GM23338 (cell line): ENCODE results near the gene CTXN1.

ENCODE experiments used
- CREB1 ChIP-seq: fragments of 250-450 bp; sonication (Bioruptor Pico); IDR thresholded peaks from 2 replicates; pipeline ENCODE4 v1.5.0; 2020; ENCODE audit warnings: low read depth, mild to moderate bottlenecking, moderate library complexity
- EZH2 ChIP-seq: fragments of 200-600 bp; sonication (generic); IDR thresholded peaks from one replicate; pipeline ENCODE4 v1.8.0; 2017; ENCODE audit warnings: antibody characterized with exemption, mild to moderate bottlenecking, low read depth; ENCODE audit not compliant: unreplicated experiment
- EZH2phosphoT487 ChIP-seq: fragments of 200-600 bp; sonication (generic); IDR thresholded peaks from one replicate; pipeline ENCODE4 v1.8.1; 2018; ENCODE audit warnings: antibody characterized with exemption; ENCODE audit not compliant: unreplicated experiment
- JUNB ChIP-seq: IDR thresholded peaks from one replicate; pipeline ENCODE4 v1.6.1; 2016; ENCODE audit warnings: antibody characterized with exemption; ENCODE audit not compliant: unreplicated experiment
- NANOG ChIP-seq: IDR thresholded peaks from 2 replicates; pipeline ENCODE4 v1.6.1; 2016; ENCODE audit warnings: antibody characterized with exemption, borderline replicate concordance
- POLR2AphosphoS5 ChIP-seq: IDR thresholded peaks from 2 replicates; pipeline ENCODE4 v1.6.1; 2016; ENCODE audit warnings: antibody characterized with exemption, low read depth
- STAT1 ChIP-seq: IDR thresholded peaks from one replicate; pipeline ENCODE4 v1.6.1; 2016; ENCODE audit warnings: antibody characterized with exemption; ENCODE audit not compliant: unreplicated experiment
- ZNF114 ChIP-seq: fragments of 250-450 bp; sonication (Bioruptor Pico); IDR thresholded peaks from 2 replicates; pipeline ENCODE4 v1.5.0; 2020; ENCODE audit warnings: mild to moderate bottlenecking, moderate library complexity
- ZNF331 ChIP-seq: fragments of 250-450 bp; sonication (Bioruptor Pico); IDR thresholded peaks from 2 replicates; pipeline ENCODE4 v1.5.0; 2020; ENCODE audit warnings: low read depth, mild to moderate bottlenecking, moderate library complexity
- TF ChIP-seq, protein P1 (sequence below), 2 experiments: fragments of 200-600 bp in 1 of 2; sonication (generic) in 1 of 2; conservative IDR thresholded peaks; 2 replicates each; pipeline versions ENCODE4 v1.5.1 to v1.6.1; 2016 to 2017; ENCODE audit warnings: antibody characterized with exemption in 2 of 2, low read depth in 2 of 2, mild to moderate bottlenecking in 2 of 2, moderate library complexity in 1 of 2
- TF ChIP-seq, protein P2 (sequence below): IDR thresholded peaks from one replicate; pipeline ENCODE4 v1.6.1; 2018; ENCODE audit warnings: antibody characterized with exemption; ENCODE audit not compliant: unreplicated experiment
- TF ChIP-seq, protein P3 (sequence below): IDR thresholded peaks from 2 replicates; pipeline ENCODE4 v1.6.1; 2016; ENCODE audit warnings: antibody characterized with exemption
- TF ChIP-seq, protein P4 (sequence below): fragments of 250-450 bp; sonication (Bioruptor Pico); IDR thresholded peaks from 2 replicates; pipeline ENCODE4 v1.5.0; 2020; ENCODE audit warnings: mild to moderate bottlenecking, moderate library complexity

DNA sequence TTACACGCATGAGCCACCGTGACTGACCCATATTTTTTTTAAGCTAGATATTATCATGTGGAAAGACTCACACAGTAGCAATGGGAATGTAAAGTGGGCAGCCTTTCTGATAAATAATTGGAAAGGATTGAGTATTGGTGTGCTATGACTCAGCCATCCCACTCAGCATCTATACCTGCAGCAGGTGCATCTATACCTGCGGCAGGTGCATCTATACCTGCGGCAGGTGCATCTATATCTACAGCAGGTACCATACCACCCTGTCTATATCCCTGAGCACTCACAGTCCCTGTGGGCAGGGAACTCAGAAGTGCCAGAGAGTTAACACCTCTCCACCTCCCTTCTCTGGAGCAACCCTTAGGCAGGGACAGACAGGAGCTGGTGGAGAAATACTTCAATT, 42.8 kb downstream of the CTXN1 start:
- TF ChIP-seq POLR2AphosphoS5 (no peak), EZH2phosphoT487 (no peak), EZH2 (no peak), NANOG (no peak), JUNB (no peak), ZNF114 (no peak), CREB1 (CRISPR knock-in tag) (no peak), STAT1 (no peak), ZNF331 (no peak)
- TF ChIP-seq, protein P1, sequence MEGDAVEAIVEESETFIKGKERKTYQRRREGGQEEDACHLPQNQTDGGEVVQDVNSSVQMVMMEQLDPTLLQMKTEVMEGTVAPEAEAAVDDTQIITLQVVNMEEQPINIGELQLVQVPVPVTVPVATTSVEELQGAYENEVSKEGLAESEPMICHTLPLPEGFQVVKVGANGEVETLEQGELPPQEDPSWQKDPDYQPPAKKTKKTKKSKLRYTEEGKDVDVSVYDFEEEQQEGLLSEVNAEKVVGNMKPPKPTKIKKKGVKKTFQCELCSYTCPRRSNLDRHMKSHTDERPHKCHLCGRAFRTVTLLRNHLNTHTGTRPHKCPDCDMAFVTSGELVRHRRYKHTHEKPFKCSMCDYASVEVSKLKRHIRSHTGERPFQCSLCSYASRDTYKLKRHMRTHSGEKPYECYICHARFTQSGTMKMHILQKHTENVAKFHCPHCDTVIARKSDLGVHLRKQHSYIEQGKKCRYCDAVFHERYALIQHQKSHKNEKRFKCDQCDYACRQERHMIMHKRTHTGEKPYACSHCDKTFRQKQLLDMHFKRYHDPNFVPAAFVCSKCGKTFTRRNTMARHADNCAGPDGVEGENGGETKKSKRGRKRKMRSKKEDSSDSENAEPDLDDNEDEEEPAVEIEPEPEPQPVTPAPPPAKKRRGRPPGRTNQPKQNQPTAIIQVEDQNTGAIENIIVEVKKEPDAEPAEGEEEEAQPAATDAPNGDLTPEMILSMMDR (conservative IDR thresholded peaks at IDR 0.05; ENCODE audit: low read depth in 2 of 2) = no peak
- TF ChIP-seq, protein P2, sequence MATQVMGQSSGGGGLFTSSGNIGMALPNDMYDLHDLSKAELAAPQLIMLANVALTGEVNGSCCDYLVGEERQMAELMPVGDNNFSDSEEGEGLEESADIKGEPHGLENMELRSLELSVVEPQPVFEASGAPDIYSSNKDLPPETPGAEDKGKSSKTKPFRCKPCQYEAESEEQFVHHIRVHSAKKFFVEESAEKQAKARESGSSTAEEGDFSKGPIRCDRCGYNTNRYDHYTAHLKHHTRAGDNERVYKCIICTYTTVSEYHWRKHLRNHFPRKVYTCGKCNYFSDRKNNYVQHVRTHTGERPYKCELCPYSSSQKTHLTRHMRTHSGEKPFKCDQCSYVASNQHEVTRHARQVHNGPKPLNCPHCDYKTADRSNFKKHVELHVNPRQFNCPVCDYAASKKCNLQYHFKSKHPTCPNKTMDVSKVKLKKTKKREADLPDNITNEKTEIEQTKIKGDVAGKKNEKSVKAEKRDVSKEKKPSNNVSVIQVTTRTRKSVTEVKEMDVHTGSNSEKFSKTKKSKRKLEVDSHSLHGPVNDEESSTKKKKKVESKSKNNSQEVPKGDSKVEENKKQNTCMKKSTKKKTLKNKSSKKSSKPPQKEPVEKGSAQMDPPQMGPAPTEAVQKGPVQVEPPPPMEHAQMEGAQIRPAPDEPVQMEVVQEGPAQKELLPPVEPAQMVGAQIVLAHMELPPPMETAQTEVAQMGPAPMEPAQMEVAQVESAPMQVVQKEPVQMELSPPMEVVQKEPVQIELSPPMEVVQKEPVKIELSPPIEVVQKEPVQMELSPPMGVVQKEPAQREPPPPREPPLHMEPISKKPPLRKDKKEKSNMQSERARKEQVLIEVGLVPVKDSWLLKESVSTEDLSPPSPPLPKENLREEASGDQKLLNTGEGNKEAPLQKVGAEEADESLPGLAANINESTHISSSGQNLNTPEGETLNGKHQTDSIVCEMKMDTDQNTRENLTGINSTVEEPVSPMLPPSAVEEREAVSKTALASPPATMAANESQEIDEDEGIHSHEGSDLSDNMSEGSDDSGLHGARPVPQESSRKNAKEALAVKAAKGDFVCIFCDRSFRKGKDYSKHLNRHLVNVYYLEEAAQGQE = no peak
- TF ChIP-seq, protein P3, sequence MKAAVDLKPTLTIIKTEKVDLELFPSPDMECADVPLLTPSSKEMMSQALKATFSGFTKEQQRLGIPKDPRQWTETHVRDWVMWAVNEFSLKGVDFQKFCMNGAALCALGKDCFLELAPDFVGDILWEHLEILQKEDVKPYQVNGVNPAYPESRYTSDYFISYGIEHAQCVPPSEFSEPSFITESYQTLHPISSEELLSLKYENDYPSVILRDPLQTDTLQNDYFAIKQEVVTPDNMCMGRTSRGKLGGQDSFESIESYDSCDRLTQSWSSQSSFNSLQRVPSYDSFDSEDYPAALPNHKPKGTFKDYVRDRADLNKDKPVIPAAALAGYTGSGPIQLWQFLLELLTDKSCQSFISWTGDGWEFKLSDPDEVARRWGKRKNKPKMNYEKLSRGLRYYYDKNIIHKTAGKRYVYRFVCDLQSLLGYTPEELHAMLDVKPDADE = no peak
- TF ChIP-seq, protein P4, sequence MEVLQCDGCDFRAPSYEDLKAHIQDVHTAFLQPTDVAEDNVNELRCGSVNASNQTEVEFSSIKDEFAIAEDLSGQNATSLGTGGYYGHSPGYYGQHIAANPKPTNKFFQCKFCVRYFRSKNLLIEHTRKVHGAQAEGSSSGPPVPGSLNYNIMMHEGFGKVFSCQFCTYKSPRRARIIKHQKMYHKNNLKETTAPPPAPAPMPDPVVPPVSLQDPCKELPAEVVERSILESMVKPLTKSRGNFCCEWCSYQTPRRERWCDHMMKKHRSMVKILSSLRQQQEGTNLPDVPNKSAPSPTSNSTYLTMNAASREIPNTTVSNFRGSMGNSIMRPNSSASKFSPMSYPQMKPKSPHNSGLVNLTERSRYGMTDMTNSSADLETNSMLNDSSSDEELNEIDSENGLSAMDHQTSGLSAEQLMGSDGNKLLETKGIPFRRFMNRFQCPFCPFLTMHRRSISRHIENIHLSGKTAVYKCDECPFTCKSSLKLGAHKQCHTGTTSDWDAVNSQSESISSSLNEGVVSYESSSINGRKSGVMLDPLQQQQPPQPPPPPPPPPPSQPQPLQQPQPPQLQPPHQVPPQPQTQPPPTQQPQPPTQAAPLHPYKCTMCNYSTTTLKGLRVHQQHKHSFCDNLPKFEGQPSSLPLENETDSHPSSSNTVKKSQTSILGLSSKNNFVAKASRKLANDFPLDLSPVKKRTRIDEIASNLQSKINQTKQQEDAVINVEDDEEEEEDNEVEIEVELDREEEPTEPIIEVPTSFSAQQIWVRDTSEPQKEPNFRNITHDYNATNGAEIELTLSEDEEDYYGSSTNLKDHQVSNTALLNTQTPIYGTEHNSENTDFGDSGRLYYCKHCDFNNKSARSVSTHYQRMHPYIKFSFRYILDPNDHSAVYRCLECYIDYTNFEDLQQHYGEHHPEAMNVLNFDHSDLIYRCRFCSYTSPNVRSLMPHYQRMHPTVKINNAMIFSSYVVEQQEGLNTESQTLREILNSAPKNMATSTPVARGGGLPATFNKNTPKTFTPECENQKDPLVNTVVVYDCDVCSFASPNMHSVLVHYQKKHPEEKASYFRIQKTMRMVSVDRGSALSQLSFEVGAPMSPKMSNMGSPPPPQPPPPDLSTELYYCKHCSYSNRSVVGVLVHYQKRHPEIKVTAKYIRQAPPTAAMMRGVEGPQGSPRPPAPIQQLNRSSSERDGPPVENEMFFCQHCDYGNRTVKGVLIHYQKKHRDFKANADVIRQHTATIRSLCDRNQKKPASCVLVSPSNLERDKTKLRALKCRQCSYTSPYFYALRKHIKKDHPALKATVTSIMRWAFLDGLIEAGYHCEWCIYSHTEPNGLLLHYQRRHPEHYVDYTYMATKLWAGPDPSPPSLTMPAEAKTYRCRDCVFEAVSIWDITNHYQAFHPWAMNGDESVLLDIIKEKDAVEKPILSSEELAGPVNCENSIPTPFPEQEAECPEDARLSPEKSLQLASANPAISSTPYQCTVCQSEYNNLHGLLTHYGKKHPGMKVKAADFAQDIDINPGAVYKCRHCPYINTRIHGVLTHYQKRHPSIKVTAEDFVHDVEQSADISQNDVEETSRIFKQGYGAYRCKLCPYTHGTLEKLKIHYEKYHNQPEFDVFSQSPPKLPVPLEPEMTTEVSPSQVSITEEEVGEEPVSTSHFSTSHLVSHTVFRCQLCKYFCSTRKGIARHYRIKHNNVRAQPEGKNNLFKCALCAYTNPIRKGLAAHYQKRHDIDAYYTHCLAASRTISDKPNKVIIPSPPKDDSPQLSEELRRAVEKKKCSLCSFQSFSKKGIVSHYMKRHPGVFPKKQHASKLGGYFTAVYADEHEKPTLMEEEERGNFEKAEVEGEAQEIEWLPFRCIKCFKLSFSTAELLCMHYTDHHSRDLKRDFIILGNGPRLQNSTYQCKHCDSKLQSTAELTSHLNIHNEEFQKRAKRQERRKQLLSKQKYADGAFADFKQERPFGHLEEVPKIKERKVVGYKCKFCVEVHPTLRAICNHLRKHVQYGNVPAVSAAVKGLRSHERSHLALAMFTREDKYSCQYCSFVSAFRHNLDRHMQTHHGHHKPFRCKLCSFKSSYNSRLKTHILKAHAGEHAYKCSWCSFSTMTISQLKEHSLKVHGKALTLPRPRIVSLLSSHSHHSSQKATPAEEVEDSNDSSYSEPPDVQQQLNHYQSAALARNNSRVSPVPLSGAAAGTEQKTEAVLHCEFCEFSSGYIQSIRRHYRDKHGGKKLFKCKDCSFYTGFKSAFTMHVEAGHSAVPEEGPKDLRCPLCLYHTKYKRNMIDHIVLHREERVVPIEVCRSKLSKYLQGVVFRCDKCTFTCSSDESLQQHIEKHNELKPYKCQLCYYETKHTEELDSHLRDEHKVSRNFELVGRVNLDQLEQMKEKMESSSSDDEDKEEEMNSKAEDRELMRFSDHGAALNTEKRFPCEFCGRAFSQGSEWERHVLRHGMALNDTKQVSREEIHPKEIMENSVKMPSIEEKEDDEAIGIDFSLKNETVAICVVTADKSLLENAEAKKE (CRISPR knock-in tag) = no peak
